Stimulated activated CD4-positive, alpha-beta T cell treated with anti-CD3 and anti-CD28 coated beads, Interleukin-4, amount 100 ng/mL, for 1 hour (primary cell): ENCODE results near the gene INTS7.
"Not testable (repeated sequence)": the region's sequence is repeated elsewhere in the genome, so short reads cannot be mapped to it uniquely, and the experiment has no call there.

Experiments
- DNase-seq: peaks from one replicate; pipeline ENCODE4 v3.0.0-alpha.2; 2020

The INTS7 gene

DNA sequence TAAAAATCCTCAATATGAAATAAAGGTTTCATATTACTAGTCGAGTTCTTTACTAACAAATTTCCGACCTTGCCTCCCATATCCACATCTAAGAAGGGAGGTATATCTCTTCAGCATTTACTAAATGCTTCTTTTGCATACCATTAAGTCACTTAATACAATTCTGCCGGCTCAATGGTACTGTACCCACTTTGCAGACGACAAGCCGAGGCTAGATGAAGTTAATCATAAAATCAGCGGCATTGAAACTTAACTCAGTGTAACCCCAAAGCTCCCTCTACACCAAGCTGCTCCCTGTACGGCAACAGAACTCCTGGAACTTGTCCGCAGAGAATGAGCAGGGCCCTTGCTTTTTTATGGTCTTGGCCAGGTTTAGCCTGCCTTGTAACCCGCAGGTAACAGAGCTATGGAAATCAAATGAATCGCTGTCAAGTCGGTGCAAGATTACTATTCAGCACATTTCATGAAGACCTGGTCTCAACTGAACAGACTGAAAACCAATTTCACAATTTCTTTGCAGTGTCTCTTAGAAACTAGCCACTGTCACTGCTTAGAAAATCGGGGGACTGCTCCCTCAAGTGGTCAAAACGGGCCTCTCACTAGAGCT is 738 bp downstream of the INTS7 start:
- no peak for DNase-seq

DNA sequence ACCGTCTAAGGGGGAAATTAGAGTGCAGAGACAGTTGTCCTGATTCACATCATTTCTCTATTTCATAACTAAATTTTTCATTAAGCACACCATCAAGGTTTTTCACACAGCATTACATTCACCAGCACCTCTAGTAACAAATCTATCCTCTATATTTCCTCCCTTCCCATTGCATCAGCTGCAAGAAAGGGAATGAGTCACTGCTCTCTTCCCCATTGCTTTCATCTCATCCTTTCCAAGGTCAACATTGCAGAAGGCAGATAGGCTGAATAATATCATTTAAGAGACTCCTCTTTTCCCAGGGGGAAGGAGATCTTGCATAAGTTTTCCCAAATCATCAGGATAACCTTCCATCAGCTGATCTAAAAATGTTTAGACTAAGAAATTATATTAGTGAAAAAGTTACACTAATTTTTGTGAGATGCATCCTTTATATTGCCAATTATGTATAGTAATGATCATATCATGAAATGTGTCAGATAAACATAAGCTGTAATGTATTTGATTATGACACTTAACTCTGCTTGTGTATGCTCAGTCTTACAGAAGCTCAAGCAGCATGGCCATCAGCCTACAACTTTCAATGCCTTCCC is 4.3 kb downstream of the INTS7 start:
- no peak for DNase-seq

DNA sequence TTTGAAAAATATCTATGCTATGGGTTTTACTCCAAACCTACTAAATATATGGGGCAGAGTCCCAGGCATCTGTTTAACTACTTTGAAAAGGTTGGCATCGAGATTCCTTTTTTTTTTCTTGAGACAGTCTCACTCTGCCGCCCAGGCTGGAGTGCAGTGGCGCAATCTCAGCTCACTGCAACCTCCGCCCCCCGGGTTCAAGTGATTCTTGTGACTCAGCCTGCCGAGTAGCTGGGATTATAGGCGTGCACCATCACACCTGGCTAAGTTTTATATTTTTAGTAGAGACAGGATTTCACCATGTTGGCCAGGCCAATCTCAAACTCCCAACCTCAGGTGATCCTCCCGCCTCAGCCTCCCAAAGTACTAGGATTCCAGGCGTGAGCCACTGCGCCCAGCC is 7.6 kb downstream of the INTS7 start:
- not testable (repeated sequence) for DNase-seq

DNA sequence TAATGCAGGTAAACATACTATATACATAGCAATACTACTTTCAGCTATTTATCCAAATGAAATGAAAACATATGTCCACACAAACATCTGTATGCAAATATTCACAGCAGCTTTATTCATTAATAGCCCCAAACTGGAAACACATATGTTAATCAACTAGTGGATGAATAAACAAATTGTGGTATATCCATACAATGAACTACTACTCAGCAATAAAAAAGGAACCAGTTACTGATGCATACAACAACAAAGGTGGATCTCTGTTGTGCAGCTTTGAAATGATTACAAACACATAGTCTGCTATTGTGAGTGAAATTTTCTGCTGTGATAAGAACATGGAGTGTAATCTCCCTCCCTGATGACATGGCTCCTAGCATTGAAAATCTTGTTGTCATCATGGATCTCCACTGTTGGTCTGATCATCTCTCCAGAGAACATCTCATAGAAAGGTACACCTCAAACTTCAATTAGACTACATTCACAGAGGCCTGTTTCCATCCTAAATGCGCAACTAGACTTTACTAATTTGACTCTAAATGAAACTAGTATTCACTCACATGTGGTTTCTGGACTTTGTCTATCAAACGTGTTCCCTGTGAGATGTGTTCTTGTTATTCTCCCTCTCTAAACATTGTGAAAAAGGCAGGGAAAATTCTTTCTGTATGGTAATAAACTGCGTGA is 10.7 kb downstream of the INTS7 start:
- no peak for DNase-seq

DNA sequence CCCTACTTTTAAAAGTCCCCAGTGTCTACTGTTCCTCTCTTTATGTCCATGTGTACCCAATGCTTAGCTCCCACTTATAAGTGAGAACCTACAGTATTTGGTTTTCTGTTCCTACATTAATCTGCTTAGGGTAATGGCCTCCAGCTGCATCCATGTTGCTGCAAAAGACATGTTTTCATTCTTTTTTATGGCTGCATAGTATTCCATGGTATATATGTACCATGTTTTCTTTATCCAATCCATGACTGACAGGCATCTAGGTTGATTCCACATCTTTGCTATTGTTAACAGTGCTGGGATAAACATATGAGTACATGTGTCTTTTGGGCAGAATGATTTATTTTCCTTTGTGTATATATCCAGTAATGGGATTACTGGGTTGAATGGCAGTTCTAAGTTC is 12.4 kb downstream of the INTS7 start:
- DNase-seq, result not testable (repeated sequence)

DNA sequence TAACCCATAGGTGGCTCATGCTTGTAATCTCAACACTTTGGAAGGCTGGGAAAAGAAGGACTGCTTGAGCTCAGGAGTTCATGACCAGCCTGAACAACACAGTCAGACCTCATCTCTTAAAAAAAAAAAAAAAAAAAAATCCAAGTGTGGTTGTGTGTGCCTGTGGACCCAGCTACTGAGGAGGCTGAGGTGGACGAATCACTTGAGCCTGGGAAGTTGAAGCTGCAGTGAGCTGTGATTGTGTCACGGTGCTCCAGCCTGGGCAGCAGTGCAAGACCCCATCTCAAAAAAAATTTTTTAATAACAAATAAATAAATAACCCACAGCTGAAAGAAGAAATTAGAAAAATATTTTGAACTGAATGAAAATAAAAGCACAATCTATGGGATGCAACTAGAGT is 13.8 kb downstream of the INTS7 start:
- DNase-seq, result no peak

DNA sequence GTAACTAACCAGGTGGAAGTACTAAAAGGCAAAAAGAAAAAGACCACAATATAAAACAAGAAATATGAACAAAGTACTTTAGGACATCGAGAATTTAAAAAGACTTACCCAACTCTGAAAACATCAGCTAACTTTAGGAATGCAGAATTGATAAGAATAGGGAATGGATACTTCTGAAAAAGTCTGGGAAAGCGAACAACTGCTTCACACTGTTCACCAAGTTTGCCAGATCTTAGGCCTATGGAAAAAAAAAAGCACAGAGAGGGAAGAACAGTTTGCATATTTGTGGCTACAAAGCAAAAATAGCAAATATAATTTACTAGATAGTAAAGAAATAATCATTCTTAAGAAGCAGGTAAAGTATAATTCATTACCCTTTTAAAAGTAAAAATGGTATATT is 14.4 kb downstream of the INTS7 start:
- no peak for DNase-seq

DNA sequence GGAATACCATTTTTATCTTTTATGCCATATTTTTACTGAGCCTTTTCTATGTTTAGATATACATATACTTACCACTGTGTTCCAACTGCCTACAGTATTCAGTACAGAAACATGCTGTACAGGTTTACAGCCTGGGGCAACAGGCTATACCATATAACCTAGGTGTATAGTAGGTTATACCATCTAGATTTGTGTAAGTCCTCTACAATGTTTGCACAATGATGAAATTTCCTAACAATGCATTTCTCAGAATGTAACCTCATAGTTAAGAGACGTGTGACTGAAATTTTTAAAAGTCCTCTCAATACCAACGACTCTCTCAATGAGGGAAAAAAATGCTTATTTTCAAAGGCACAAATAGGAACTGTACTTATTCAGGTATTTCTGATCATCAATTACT is 21.7 kb downstream of the INTS7 start:
- no peak for DNase-seq

DNA sequence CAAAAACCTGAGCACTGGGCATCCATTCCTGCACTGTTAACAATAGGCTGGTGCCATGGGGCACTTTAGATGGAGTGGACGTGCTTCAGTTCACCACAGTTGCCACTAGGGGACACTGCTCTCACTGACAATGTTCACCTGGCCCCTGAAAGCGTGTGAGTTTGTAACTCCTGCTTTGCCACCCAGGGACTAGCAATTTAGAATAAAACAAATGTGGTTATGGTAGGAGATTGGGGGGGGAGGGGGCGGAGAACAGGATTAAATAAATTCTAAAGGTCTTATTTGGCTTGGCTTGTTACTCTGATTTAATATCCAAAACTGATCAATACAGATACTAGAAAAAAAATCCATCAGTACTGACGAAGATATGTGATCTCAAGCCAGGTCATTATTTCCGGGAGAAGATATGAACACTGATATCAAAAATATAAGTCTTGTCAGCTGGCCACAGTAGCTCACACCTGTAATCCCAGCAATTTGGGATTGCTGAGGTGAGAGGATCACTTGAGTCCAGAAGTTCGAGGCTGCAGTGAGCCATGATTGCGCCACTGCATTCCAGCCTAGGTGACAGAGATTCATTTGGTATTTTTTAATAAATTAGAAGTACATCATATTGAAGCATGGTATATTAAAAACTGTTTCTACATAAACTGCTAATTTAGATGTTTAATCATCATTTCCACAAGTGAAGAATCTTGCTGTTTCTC is 23.2 kb downstream of the INTS7 start:
- peak; percentile 60 for DNase-seq

DNA sequence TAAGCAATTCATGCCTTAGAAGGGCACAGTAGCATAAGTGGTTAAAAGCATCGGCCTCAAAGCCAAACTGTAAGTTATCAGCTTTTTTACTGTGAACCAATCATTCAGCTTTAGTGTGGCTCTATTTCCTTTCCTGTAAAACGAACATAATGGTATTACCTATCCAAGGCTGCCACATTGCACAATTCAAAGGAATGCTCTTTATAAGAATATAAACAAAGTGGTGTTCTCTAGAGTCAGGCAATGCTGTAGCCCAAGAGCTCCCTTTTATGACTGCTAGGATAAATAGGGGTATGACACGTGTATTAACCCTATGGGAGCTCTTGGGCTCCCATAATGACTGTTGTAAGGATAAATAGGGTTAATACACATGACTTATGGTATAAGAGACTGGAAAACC is 25.4 kb downstream of the INTS7 start:
- no peak for DNase-seq

DNA sequence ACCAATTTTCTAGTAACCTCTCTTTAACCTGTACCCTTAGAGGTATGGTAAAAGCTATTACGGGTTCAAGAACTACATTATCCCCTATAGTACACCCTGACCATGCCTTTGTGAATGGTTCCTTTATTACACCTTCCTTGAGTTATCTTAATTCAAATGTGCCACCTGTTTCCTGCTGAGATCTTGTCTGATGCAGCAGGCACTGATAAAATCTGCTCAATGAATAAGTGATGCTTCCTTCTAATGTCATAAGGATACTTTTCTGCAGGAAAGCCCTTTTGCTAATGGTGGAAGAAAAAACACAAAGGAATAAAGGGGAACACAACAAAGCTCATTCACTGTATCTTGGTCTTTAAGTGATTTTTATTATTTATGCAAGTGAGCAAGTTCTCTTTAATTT is 25.8 kb downstream of the INTS7 start:
- no peak for DNase-seq

DNA sequence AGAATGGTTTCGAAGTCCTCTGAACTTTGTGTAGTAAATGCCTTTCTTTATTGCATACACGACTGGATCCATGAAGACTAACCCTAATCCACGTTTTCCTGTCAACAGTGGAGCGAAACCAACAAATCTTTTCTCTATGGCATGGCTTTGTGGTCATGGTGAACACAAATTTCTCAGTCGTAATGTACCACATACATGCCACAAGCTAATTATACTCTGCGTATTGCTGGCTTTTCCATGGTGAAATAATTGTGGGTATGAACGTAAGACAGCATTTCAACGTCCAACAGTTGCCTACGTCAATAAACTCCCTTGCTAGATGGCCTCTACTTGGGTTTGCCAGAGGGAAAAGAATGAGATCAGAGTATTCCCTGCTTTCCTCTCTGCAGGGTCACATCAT is 27.5 kb downstream of the INTS7 start:
- DNase-seq, result no peak

DNA sequence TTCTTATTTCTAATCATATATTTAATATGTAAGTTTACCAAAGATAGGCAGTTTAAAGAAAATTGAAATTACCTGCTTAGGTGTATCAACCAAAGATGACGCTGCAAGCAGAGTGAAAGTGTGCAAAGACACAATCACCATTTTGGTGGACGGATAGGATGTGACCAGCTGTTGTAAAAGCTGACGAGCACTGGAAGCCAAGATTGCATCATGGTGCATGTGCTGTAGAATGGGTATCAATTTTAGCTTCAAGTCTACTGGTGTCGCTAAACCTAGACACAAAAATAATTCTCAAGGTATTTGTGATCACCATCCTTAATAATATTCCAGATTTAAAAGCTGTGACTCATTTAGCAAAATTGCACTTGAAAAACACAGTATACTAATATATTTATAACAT is 28.2 kb downstream of the INTS7 start:
- no peak for DNase-seq

DNA sequence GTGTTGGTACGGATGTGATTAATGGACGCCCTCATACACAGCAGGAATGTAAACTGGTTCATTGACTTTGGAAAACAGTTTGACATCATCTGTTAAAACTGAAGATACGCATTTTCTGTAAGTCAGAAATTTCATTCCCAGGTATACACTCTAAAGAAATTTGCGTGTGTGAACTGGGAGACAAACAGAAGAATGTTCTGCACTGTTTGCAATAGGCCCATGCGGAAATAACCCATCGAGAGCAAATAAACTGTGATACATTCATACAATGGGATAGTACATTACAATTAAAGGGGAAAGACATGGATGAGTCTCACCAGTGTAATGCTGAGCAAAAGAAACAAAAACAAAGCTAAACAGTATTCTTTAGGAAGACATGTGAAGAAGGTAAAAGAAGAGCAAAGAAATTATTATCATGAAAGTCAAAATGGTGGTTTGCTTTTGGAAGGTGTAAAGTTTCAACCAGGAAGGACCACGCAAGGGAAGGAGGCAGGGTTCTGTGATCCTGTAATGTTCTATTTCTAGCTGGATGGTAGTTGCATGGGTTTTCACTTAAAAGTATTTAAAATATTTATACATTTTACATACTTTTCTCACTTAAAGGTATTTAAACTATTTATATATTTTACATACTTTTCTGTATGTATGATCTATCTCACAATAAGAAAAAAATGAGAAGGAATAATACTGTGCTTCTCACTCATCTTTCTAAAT is 30.3 kb downstream of the INTS7 start:
- DNase-seq, result no peak

DNA sequence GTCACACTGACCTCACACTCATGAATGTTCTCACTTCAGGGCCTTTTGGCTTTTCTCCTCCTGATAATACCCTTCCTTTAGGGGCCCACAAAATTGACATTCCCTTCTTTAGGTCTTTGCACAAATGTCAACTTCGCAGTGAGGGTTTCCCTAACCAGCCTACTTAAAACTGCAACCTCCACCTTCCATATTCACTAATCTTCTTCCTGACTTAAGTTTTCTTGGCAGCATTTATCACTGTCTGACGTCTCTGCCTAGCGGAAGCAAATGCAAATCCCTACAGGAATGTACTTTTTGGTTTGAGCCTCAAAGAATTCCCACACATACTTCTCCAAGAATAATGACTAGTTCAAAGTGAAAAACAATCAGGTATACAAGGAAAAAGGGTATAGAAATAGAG is 32.8 kb downstream of the INTS7 start:
- DNase-seq, result no peak

DNA sequence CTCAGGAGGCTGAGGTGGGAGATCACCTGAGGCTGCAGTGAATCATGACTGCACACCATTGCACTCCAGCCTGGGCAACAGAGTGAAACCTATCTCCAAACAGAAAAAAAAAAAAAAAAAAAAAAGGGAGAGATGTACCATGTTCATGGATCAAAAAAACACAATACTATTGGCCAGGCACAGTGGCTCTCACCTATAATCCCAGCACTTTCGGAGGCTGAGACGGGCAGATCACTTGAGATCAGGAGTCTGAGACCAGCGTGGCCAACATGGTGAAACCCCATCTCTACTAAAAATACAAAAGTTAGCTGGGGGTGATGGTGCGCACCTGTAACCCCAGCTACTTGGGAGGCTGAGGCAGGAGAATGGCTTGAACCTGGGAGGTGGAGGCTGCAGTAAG is 37.9 kb downstream of the INTS7 start:
- not testable (repeated sequence) for DNase-seq

DNA sequence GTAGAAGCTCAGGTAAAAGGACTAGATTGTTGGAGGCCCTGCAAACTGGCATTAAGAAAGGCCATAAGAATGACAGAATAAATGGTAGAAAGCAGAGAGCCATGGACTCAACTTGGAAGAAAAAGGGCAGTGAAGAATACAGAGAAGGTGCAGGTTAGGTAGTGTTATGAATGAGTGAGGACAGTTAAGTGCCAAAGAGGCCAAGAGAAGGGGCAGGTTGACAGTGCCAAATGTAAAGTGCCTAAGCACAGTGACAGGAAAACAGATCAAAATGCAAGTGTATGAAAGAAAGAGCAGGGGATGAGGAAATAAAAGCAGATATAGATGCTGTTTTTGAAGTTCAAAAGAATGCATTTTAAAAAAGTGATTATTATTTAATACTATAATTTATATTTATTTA is 43.7 kb downstream of the INTS7 start:
- DNase-seq, result no peak

DNA sequence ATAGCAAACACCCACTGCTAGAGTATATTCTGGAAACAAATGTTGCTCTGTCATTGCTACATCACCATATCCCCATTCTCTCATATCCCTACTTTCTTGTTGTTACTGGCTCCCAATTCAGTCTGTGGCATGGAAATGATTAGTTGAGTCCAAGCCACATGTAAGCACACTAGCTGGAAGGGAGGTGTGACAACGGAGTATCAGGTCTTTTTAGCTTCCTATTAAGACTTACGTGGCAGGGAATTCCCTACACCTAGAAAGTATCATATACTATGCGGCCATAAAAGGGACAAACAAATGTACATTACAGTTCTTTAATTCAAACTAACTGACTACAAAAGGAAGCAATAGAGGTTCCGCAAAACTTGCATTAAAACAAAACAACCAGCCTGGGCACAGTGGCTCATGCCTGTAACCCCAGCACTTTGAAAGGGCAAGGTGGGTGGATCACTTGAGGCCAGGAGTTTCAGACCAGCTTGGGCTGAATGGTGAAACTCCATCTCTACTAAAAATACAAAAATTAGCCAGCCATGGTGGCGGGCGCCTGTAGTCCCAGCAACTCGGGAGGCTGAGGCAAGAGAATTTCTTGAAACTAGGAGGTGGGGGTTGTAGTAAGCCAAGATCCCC is 48.6 kb downstream of the INTS7 start:
- DNase-seq, result no peak

DNA sequence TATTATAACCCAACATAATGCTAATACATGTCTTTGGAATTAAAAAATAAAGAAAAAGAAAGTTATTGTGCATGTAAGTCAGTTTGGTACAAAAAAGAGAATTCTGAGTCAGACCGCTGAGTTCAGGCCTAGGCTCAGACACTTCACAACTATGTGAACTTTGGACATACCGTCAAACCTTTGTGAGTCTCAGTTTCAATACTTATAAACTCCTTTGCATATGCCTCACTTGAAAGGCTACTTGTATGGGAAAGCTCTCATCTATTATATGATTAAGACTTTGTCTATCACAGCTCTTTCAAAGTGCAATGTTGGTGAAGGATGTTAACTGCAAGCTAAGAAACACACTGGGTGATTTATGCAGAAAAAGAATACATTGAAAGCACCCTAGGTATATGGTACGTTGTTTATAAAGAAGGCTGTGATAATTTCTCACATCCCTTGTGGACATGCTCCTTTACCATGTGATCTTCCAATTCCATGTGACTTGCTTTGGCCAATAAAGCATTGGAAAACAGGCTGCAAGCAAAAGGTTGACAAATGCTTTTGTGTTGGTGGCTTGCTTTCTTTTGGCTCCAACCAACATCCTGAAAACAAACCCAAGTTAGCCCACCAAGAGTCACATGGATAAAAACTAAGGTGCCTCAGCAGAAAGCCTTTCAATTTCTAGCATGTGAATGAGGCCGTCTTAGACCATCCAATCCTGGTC is 49.6 kb downstream of the INTS7 start:
- no peak for DNase-seq

DNA sequence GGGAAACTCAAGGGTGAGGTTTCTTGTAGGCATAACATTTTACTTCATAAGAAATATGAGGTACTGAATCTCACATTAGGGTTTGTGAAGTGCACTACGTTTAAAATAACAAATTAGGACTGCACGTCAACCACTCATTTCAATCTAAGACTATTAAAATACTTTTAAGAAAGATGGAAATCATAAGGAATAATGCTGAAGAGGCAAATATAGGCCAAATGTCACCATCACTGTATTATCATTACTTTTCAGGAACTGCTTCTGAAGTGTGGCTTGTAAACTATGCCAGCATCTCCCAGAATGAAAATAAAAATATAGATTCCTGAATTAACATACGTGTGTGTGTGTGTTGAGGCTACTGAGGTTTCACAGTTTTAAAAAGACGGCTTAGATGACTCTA is 56.8 kb downstream of the INTS7 start:
- DNase-seq, result no peak

DNA sequence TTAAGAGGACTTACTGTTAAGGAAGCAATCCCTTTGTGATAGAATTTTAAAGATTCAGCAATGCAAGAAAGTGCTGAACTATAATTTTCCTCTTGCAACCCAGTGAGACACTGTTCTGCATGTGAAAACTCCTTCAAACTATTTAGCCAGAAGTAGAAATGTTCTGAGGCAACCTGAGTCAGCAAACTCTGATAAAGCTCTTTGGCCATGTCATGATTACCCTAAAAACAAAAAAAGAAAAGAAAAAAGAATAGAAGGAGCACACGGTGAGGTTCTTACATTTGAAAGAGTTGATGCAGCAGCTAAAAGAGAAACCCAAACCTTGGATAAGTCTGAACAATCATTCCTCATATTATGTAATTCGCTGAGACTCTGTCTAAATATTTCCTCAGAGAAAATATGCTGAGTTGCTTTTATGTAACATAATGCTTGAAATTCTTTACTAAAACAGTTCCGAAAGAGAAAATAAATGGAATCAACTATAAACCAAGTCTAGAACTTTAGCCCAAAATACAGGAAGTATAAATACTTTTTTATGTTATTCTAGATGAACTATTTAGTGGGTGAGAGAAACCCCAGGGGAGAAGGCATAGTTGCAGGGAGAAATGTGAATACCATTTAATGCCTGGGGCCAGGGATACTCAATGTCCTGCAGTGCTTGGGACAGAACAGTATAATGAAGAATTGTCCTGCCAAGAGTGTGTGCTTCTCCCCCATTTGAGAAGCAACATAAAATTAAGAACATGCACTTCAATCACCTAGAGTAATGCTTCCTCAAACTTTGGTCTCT is 60.0 kb downstream of the INTS7 start:
- DNase-seq, result no peak
